ENCODE results near the gene SLC9A9.

DNA sequence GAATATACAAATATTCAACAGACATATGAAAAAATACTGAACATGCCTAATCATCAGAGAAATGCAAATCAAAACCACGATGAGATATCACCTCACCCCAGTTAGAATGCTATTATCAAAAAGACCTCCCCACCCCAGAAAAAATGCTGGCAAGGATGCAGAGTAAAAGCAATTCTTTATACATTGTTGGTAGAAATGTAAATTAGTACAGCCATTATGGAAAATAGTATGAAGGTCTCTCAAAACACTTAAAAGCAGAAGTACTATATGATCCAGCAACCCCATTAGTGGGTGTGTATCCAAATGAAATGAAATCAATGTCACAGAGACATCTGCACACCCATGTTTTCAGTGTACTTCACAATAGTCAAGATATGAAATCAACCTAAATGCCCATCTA is 420.0 kb downstream of the SLC9A9 start:
- TF ChIP-seq, protein P1, sequence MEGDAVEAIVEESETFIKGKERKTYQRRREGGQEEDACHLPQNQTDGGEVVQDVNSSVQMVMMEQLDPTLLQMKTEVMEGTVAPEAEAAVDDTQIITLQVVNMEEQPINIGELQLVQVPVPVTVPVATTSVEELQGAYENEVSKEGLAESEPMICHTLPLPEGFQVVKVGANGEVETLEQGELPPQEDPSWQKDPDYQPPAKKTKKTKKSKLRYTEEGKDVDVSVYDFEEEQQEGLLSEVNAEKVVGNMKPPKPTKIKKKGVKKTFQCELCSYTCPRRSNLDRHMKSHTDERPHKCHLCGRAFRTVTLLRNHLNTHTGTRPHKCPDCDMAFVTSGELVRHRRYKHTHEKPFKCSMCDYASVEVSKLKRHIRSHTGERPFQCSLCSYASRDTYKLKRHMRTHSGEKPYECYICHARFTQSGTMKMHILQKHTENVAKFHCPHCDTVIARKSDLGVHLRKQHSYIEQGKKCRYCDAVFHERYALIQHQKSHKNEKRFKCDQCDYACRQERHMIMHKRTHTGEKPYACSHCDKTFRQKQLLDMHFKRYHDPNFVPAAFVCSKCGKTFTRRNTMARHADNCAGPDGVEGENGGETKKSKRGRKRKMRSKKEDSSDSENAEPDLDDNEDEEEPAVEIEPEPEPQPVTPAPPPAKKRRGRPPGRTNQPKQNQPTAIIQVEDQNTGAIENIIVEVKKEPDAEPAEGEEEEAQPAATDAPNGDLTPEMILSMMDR (IDR thresholded peaks at IDR 0.05; ENCODE audit: low read length): no peak
- TF ChIP-seq EZH2 (optimal IDR thresholded peaks at IDR 0.05; ENCODE audit: low read depth, low read length) (no peak), EZH2phosphoT487 (IDR thresholded peaks at IDR 0.05; ENCODE audit: low read length) (no peak)
